H1 (cell line): Measurements from ENCODE around the gene HLA-DRB1. TPM values are rescaled to one million over a fixed set of nuclear protein-coding genes. Genes with fewer than 3 reads are reported as not detected.
A peak's percentile ranks its signal among the peaks of the same experiment; 100 is the strongest.

Experiments used
- CTCF ChIA-PET: fragments of 300-600 bp; sonication (Branson Sonifier 250); formaldehyde crosslinking; loops from one replicate; lab custom pipeline; 2021; ENCODE audit not compliant: partially characterized antibody; lab: Charles Lee
- POLR2A ChIA-PET: fragments of 300-600 bp; sonication (Branson Sonifier 250); formaldehyde crosslinking; loops from one replicate; lab custom pipeline; 2021; ENCODE audit warnings: inconsistent platforms; ENCODE audit not compliant: partially characterized antibody; lab: Charles Lee
- DNase-seq, 2 experiments: peaks; one replicate each; pipeline versions ENCODE4 v3.0.0 to v3.0.0-alpha.2; 2010 to 2022; ENCODE audit warnings: low spot score in 2 of 2, low read depth in 1 of 2, mixed read lengths in 1 of 2
- FAIRE-seq: peaks from 2 replicates; lab custom pipeline; 2011; peaks lifted over from hg19 to GRCh38; lab: Jason Lieb, UNC
- H2AFZ ChIP-seq: 2 replicates; pipeline ENCODE4 v1.8.1; 2012; ENCODE audit warnings: low read length, inconsistent platforms
- H2AK5ac ChIP-seq: 2 replicates; pipeline ENCODE4 v1.6.1; 2013; ENCODE audit warnings: low read depth, low read length
- H2BK120ac ChIP-seq: replicated peaks from 2 replicates; pipeline ENCODE3; 2013; ENCODE audit warnings: low read depth, low read length, inconsistent platforms
- H2BK12ac ChIP-seq: 2 replicates; pipeline ENCODE4 v1.6.1; 2013; ENCODE audit warnings: low read depth, low read length
- H2BK15ac ChIP-seq: 2 replicates; pipeline ENCODE4 v1.6.1; 2013; ENCODE audit warnings: low read length
- H2BK20ac ChIP-seq: 2 replicates; pipeline ENCODE4 v1.6.1; 2013; ENCODE audit warnings: low read length
- H2BK5ac ChIP-seq: 2 replicates; pipeline ENCODE4 v1.6.1; 2013; ENCODE audit warnings: low read depth, low read length
- H3K14ac ChIP-seq: 2 replicates; pipeline ENCODE4 v1.6.1; 2013; ENCODE audit warnings: inconsistent platforms; ENCODE audit not compliant: insufficient read length
- H3K18ac ChIP-seq: 2 replicates; pipeline ENCODE4 v1.6.1; 2013; ENCODE audit warnings: low read length; ENCODE audit errors: extremely low read depth
- H3K23ac ChIP-seq: 2 replicates; pipeline ENCODE4 v1.6.1; 2013; ENCODE audit warnings: inconsistent platforms; ENCODE audit not compliant: insufficient read length
- H3K23me2 ChIP-seq: 2 replicates; pipeline ENCODE4 v1.6.1; 2013; ENCODE audit warnings: low read depth, low read length
- H3K27ac ChIP-seq: 2 replicates; pipeline ENCODE4 v1.6.1; 2011; ENCODE audit warnings: low read depth, low read length, inconsistent platforms
- H3K27me3 ChIP-seq, 4 experiments: replicated peaks in 1 of 4; 1 replicate in 1 of 4; 2 replicates in 3 of 4; pipeline versions ENCODE4 v1.6.1 to v1.8.1; 2011 to 2013; ENCODE audit warnings: low read length in 3 of 4, mild to moderate bottlenecking in 3 of 4, inconsistent platforms in 2 of 4, mixed read lengths in 2 of 4, moderate library complexity in 1 of 4; ENCODE audit not compliant: control insufficient read depth in 3 of 4, insufficient read depth in 3 of 4; ENCODE audit errors: extremely low read depth in 1 of 4
- H3K36me3 ChIP-seq, 4 experiments: 2 replicates each; pipeline versions ENCODE4 v1.6.1 to v1.8.1; 2011 to 2013; ENCODE audit warnings: mild to moderate bottlenecking in 4 of 4, low read length in 3 of 4, moderate library complexity in 2 of 4, control low read depth in 1 of 4, inconsistent platforms in 1 of 4; ENCODE audit not compliant: insufficient read depth in 4 of 4, control insufficient read depth in 2 of 4
- H3K4ac ChIP-seq: replicated peaks from 2 replicates; pipeline ENCODE3; 2013; ENCODE audit warnings: low read length, low read depth, mixed read lengths, inconsistent platforms; ENCODE audit not compliant: insufficient read length
- H3K4me1 ChIP-seq, 4 experiments: replicated peaks in 1 of 4; 1 replicate in 1 of 4; 2 replicates in 3 of 4; pipeline versions ENCODE4 v1.6.1 to v1.8.1; 2011 to 2013; ENCODE audit warnings: low read length in 3 of 4, inconsistent platforms in 2 of 4, mixed read lengths in 1 of 4; ENCODE audit not compliant: insufficient read depth in 4 of 4, control insufficient read depth in 3 of 4
- H3K4me2 ChIP-seq, 2 experiments: 2 replicates each; pipeline versions ENCODE4 v1.6.1 to v1.8.1; 2011 to 2013; ENCODE audit warnings: low read depth in 2 of 2, low read length in 2 of 2, control low read depth in 1 of 2, inconsistent platforms in 1 of 2, mild to moderate bottlenecking in 1 of 2; ENCODE audit not compliant: insufficient read depth in 1 of 2
- H3K4me3 ChIP-seq, 4 experiments: fragments of 200-600, 300-600 bp in 1 of 4; sonication (generic), shearing (Covaris generic), sonication (Bioruptor Twin) in 1 of 4; 2 replicates each; pipeline versions ENCODE4 v1.5.1 to v1.8.1; 2011 to 2016; ENCODE audit warnings: low read length in 4 of 4, low read depth in 3 of 4, control low read depth in 2 of 4, inconsistent platforms in 2 of 4, mild to moderate bottlenecking in 2 of 4, mixed read lengths in 1 of 4, moderate library complexity in 1 of 4; ENCODE audit not compliant: insufficient read depth in 2 of 4; ENCODE audit errors: extremely low read depth in 1 of 4
- H3K56ac ChIP-seq: replicated peaks from 2 replicates; pipeline ENCODE3; 2013; ENCODE audit warnings: low read depth, mild to moderate bottlenecking, mixed read lengths, low read length, inconsistent platforms; ENCODE audit not compliant: insufficient read length
- H3K79me1 ChIP-seq: 2 replicates; pipeline ENCODE4 v1.6.1; 2013; ENCODE audit warnings: low read depth, low read length, control low read depth
- H3K79me2 ChIP-seq, 2 experiments: 2 replicates each; pipeline versions ENCODE4 v1.6.1 to v1.8.1; 2012 to 2013; ENCODE audit warnings: low read length in 2 of 2, mild to moderate bottlenecking in 2 of 2, inconsistent platforms in 1 of 2; ENCODE audit not compliant: insufficient read depth in 2 of 2, control insufficient read depth in 1 of 2
- H3K9ac ChIP-seq, 4 experiments: replicated peaks in 1 of 4; 1 replicate in 1 of 4; 2 replicates in 3 of 4; pipeline versions ENCODE4 v1.6.1 to v1.8.1; 2011 to 2013; ENCODE audit warnings: low read depth in 3 of 4, low read length in 3 of 4, control low read depth in 2 of 4, mild to moderate bottlenecking in 2 of 4, moderate library complexity in 2 of 4, inconsistent platforms in 1 of 4; ENCODE audit errors: extremely low read depth in 1 of 4
- H3K9me3 ChIP-seq, 2 experiments: 2 replicates each; pipeline versions ENCODE4 v1.6.1 to v1.8.1; 2012 to 2013; ENCODE audit warnings: mild to moderate bottlenecking in 2 of 2, moderate library complexity in 2 of 2, control low read depth in 1 of 2, inconsistent platforms in 1 of 2, low read depth in 1 of 2, low read length in 1 of 2, mixed read lengths in 1 of 2; ENCODE audit not compliant: insufficient read depth in 2 of 2
- H4K20me1 ChIP-seq, 2 experiments: replicated peaks in 1 of 2; 2 replicates each; pipeline versions ENCODE3 to v1.8.1; 2011 to 2013; ENCODE audit warnings: inconsistent platforms in 2 of 2, low read length in 2 of 2, mild to moderate bottlenecking in 1 of 2; ENCODE audit not compliant: insufficient read depth in 2 of 2, control insufficient read depth in 1 of 2
- H4K5ac ChIP-seq: 2 replicates; pipeline ENCODE4 v1.6.1; 2013; ENCODE audit warnings: low read length, low read depth, mixed read lengths, inconsistent platforms; ENCODE audit not compliant: insufficient read length
- H4K8ac ChIP-seq: 2 replicates; pipeline ENCODE4 v1.8.0; 2013; ENCODE audit warnings: mild to moderate bottlenecking, moderate library complexity, low read length, inconsistent platforms; ENCODE audit not compliant: insufficient read depth; ENCODE audit errors: extremely low read depth
- H4K91ac ChIP-seq: replicated peaks from 2 replicates; pipeline ENCODE3; 2013; ENCODE audit warnings: low read length, mixed read lengths, inconsistent platforms; ENCODE audit not compliant: insufficient read length
- RFX5 ChIP-seq: IDR thresholded peaks from 2 replicates; pipeline ENCODE4 v1.6.1; 2011; ENCODE audit warnings: low read depth, low read length, improper control_type of control experiment, borderline replicate concordance
- SIRT6 ChIP-seq: IDR thresholded peaks from one replicate; pipeline ENCODE4 v1.7.1; 2012; ENCODE audit warnings: low read length, inconsistent platforms
- SIX5 ChIP-seq: IDR thresholded peaks from 2 replicates; pipeline ENCODE4 v1.6.1; 2011; ENCODE audit warnings: mild to moderate bottlenecking, low read depth, low read length
- TEAD4 ChIP-seq: IDR thresholded peaks from 2 replicates; pipeline ENCODE4 v1.6.1; 2012; ENCODE audit warnings: low read depth, low read length, inconsistent platforms, mixed read lengths
- WGBS, 2 experiments: shearing (Covaris generic) in 1 of 2; methylation state at CpG; one replicate each; pipeline versions ENCODE4 v1.1.6 to v1.1.7; 2013 to 2015; ENCODE audit warnings: low lambda C conversion rate in 2 of 2, mixed read lengths in 2 of 2, inconsistent platforms in 1 of 2, low coverage in 1 of 2, missing lambda C conversion rate in 1 of 2; ENCODE audit not compliant: insufficient replicate concordance in 2 of 2, insufficient coverage in 1 of 2, insufficient read length in 1 of 2; ENCODE audit errors: extremely low coverage in 1 of 2, missing lambda C conversion rate in 1 of 2; 5-methylcytosine and 5-hydroxymethylcytosine counted together
- long read RNA-seq, 2 experiments: library from RNA in 1 of 2; library from capped mRNA in 1 of 2; stranded (forward); transcript quantifications; one replicate each; pipeline ENCODE4 v2.0.0, GENCODE V29; 2021; ENCODE audit warnings: inconsistent platforms in 1 of 2
- polyA minus RNA-seq, 3 experiments: library from RNA; depleted of rRNA, polyadenylated mRNA; stranded (reverse); fragments of >200 nt; gene quantifications; 1 replicate in 2 of 3; 2 replicates in 1 of 3; pipeline ENCODE4 v1.2.3, GENCODE V29; 2011
- polyA plus RNA-seq, 7 experiments: library from polyadenylated mRNA; depleted of rRNA in 3 of 7; stranded (reverse) in 5 of 7; unstranded in 2 of 7; fragments of >200 nt in 5 of 7; fragments of 200-250 nt in 2 of 7; gene quantifications; 1 replicate in 5 of 7; 2 replicates in 1 of 7; 4 replicates in 1 of 7; pipeline versions ENCODE4 v1.2.1 to v1.2.3, GENCODE V29; 2011 to 2013; ENCODE audit warnings: missing spikeins in 2 of 7, mixed read lengths in 2 of 7
- total RNA-seq: library from RNA; stranded (reverse); fragmentation: NEBNext Ultra II Directional; extraction: Animal tissue kit (Norgen Biotek cat#: 25700); gene quantifications from 2 replicates; pipeline ENCODE4 v1.2.1, GENCODE V29; 2021
- TF ChIP-seq, protein P1 (sequence below): IDR thresholded peaks from 2 replicates; pipeline ENCODE4 v1.6.1; 2011; ENCODE audit warnings: low read length, improper control_type of control experiment

HLA-DRB1 gene
- total RNA-seq (5.1 and 6.7 TPM in 2 replicates), polyA plus RNA-seq (2011; rRNA removed) (7.2 and 7.5 TPM in 2 replicates), polyA minus RNA-seq (2011; rRNA and poly(A)+ RNA removed) (4.3 and 4.8 TPM in 2 replicates)
- 7.8 TPM for polyA plus RNA-seq (2011; cell fraction: cytosol; rRNA removed)
- polyA plus RNA-seq (2011; cell fraction: nucleus; rRNA removed) = 5.9 TPM
- 4.5 to 6.8 TPM (median 5.6 TPM) in 4 replicates for polyA plus RNA-seq (2012, experiment 1 of 2)
- polyA plus RNA-seq (2012, experiment 2 of 2) = 6.2 TPM
- polyA plus RNA-seq (2013, experiment 1 of 2) = 5.9 TPM
- 6.6 TPM for polyA plus RNA-seq (2013, experiment 2 of 2)
- polyA minus RNA-seq (2011; cell fraction: cytosol; rRNA and poly(A)+ RNA removed) = 2.3 TPM
- polyA minus RNA-seq (2011; cell fraction: nucleus; rRNA and poly(A)+ RNA removed) = 1.9 TPM
- long read RNA-seq, experiment 1, partial matches to known transcripts = 2 of 7 reads
- long read RNA-seq, experiment 1, other reads (novel, unspliced or antisense) = 1 of 7 reads
- long read RNA-seq, experiment 2, transcript HLA-DRB1-201 (6 exons, 1,229 nt) = major isoform, 9 of 13 reads
- long read RNA-seq, experiment 2, partial matches to known transcripts = 4 of 13 reads
- long read RNA-seq, experiment 2, other reads (novel, unspliced or antisense) = 0 of 13 reads

GRCh38 chr6:32589596-32590449 lies at the start of gene HLA-DRB1:
HLA-DRB1 (minus strand) TSS chr6:32589848; CDS start chr6:32589742, 106 bp downstream.
- Histone ChIP-seq H3K79me1 (no peaks in the 10 kb centered on the region), H3K36me3 (no peaks in the 10 kb centered on the region), H2AFZ (0 out of 2 replicates have a peak within 1 kb of the TSS, but pooled peaks have one; percentile 85), H3K14ac (no peak within 1 kb of the TSS), H3K27ac (no peak within 1 kb of the TSS), H3K4me1 (peaks cover 0 to 2% (median under 1%) of the 10 kb centered on the region in 4 experiments; a peak in 2 of 7 replicates), H3K9ac (no peak within 1 kb of the TSS), H4K91ac (no peak within 1 kb of the TSS), H3K23me2 (no peaks in the 10 kb centered on the region), H2AK5ac (no peak within 1 kb of the TSS), H4K20me1 (no peaks in the 10 kb centered on the region), H2BK15ac (no peak within 1 kb of the TSS), H2BK12ac (no peak within 1 kb of the TSS), H4K5ac (no peak within 1 kb of the TSS), H3K56ac (no peak within 1 kb of the TSS), H3K4me2 (no peak within 1 kb of the TSS), H3K4me3 (peak within 1 kb of the TSS in 1 of 4 experiments; percentile 4; a peak in 1 of 8 replicates), H2BK120ac (no peak within 1 kb of the TSS), H3K27me3 (no peaks in the 10 kb centered on the region), H3K9me3 (no peaks in the 10 kb centered on the region), H4K8ac (no peak within 1 kb of the TSS), H3K18ac (no peak within 1 kb of the TSS), H3K23ac (no peak within 1 kb of the TSS), H3K79me2 (no peaks in the 10 kb centered on the region), H2BK5ac (no peak within 1 kb of the TSS), H2BK20ac (no peak within 1 kb of the TSS), H3K4ac (no peak within 1 kb of the TSS)
- CTCF ChIA-PET = interaction anchor here (1.0 to 1.4 kb wide), 2 partner anchors 106 to 111 kb away, joined by 3 read pairs; no protein-coding TSS in a partner anchor
- 54% methylated on average over 9 of the region's 9 CpGs; no CpG with 5 or more reads in 1 of the 2 experiments for WGBS, 2 experiments
- FAIRE-seq (peak; percentile 100), DNase-seq (no peak)
- POLR2A ChIA-PET = interaction anchor here (0.9 kb wide), 1 partner anchor 13 kb away, joined by 3 read pairs; no protein-coding TSS in a partner anchor
- TF ChIP-seq, protein P1, sequence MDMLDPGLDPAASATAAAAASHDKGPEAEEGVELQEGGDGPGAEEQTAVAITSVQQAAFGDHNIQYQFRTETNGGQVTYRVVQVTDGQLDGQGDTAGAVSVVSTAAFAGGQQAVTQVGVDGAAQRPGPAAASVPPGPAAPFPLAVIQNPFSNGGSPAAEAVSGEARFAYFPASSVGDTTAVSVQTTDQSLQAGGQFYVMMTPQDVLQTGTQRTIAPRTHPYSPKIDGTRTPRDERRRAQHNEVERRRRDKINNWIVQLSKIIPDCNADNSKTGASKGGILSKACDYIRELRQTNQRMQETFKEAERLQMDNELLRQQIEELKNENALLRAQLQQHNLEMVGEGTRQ = no peak
- TF ChIP-seq RFX5 (peak; percentile 94), SIX5 (no peak), TEAD4 (no peak), SIRT6 (no peak)
